Measurements from ENCODE around the gene TOP2A.
A peak's percentile ranks its signal among the peaks of the same experiment; 100 is the strongest.
"Not testable (repeated sequence)": the region's sequence is repeated elsewhere in the genome, so short reads cannot be mapped to it uniquely, and the experiment has no call there.

TOP2A gene

DNA sequence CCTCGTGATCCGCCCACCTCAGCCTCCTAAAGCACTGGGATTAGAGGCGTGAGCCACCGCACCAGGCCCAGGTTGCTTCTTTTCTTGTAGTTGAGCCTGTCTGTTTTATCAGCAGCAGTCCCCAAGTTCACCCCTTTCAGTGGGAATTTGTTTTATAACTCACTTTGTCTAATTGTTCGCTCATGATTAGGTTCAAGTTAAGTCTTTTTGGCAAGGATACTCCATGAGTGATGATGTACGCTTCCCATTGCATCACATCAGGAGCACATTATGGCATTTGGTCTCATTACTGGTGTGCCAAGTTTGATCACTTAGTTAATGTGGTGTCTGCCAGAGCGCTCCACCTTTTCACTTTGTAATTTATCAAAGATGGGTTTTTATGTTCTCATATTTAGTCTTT lies 38.7 kb downstream of the TOP2A start:
- DNase-seq (ENCODE audit: low read depth, low spot score) = no peak

DNA sequence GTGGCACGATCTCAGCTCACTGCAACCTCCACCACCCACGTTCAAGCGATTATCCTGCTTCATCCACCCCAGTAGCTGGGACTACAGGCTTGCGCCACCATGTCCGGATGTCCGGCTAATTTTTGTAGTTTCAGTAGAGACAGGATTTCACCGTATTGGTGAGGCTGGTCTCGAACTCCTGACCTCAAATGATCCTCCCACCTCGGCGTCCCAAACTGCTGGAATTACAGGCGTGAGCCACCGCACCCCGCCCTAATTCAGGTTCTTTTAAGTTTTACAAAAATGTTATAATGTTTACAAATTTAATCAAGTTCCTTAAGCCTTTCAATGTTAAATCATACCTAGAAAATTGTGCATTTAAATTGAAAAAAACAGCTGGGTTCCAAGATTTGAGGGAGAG lies 39.9 kb downstream of the TOP2A start:
- DNase-seq (ENCODE audit: low read depth, low spot score) = no peak

DNA sequence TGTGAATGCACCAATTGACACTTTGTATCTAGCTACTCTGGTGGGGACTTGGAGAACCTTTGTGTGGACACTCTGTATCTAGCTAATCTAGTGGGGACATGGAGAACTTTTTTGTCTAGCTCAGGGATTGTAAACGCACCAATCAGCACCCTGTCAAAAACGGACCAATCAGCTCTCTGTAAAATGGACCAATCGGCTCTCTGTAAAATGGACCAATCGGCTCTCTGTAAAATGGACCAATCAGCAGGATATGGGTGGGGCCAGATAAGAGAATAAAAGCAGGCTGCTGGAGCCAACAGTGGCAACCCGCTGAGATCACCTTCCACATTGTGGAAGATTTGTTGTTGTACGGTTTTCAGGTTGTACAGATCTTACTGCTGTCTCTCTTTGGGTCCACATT lies 41.2 kb downstream of the TOP2A start:
- DNase-seq (ENCODE audit: low read depth, low spot score) = not testable (repeated sequence)

DNA sequence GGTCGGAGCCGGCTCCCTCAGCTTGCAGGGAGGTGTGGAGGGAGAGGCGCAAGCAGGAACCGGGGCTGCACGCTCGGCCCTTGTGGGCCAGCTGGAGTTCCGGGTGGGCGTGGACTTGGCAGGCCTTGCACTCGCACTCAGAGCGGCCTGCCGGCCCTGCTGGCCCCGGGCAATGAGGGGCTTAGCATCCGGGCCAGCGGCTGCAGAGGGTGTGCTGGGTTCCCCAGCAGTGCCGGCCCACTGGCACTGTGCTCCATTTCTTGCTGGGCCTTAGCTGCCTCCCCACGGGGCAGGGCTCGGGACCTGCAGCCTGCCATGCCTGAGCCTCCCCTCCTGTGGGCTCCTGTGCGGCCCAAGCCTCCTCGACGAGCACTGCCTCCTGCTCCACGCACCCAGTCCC lies 41.9 kb downstream of the TOP2A start:
- DNase-seq (ENCODE audit: low read depth, low spot score) = not testable (repeated sequence)

DNA sequence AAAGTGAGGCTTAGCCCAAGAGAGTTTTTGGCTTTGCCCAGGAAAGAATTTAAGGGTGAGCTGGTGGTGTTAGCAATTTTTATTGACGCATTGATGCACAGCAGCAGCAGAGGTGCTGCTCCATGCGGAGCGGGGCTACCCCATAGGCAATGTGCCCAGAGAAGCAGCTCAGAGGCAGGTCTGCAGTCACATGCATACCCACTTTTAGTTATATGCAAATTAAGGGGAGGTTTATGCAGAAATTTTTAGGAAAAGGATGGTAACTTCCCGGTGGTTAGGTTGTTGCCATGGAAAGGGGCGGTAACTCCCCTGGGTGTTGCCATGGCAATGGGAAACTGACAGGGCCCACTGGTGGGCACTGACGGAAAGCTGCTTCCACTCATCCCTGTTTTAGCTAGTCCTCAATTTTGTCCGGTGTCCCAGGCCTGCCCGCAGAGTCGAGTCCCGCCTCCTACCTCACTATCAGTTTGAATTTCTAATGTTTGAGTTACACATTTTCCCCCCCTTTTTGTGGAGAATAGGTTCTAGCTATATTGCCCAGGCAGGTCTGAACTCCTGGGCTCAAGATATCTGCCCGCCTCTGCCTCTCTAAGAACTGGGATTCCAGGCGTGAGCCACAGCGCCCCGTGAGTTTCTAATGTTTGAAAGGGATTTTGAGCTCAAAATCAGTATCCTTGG lies 42.7 kb downstream of the TOP2A start:
- DNase-seq (ENCODE audit: low read depth, low spot score) = no peak

DNA sequence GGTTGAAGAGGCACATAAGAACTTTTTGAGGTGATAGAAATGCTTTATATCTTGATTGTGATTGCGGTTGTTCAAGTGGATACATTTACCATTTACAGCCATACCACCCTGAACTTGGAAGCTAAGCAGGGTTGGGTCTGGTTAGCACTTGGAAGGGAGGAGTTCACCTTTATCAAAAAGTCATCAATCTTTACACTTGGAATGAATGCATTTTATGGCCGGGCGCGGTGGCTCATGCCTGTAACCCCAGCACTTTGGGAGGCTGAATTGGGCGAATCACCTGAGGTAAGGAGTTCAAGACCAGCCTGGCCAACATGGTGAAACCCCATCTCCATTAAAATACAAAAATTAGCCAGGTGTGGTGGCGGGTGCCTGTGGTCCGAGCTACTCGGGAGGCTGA lies 43.7 kb downstream of the TOP2A start:
- DNase-seq (ENCODE audit: low read depth, low spot score) = no peak

DNA sequence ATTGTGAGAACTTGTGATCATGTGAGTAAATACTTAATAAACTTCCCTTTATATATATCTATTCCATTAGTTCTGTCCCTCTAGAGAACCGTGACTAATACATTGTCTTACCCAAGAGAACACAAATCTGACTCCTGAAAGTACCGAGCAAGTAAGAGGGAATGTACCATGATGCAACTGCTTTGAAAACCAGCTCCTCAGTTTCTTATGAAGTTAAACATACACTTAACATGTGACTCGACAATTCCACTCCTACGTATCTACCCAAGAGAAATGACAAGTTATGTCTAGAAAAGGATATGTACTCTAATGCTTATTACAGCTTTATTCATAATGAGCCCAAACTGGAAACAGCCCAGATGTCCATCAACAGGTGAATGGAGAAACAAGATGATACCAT lies 44.4 kb downstream of the TOP2A start:
- no peak for DNase-seq (ENCODE audit: low read depth, low spot score)

DNA sequence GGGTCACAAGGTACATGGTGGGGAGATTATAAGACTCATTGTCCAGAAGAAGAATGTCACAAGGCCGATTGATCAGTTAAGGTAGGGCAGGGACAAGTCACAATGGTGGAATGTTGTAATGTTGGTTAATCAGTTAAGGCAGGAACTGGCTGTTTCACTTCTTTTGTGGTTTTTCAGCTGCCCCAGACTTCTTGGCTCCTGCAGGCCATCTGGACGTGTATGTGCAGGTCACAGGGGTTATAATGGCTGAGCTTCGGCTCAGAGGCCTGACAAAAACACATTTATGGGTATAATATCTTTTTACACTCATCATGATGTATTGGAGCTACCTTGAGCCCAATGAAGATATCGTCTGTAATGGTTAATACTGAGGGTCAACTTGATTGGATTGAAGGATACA lies 45.1 kb downstream of the TOP2A start:
- not testable (repeated sequence) for DNase-seq (ENCODE audit: low read depth, low spot score)

DNA sequence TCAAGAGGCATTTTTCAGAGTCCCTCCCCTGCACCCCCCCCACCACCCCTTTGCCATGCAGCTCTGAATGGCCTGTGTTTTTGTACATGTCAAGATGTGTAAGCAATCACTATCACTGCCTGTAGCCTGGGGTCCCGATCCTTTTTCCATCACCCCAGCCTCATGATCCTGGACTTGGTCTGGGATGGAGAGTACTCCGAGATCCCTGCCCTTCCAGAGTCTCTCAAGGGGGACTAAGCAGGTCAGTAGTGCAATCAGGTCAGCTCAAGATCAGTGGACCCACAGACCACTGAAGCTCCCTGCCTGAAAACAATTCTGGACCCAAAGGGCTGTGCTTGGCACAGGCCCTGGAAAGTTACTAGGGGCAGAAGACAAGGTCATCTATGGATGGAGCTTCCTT lies 45.7 kb downstream of the TOP2A start:
- no peak for DNase-seq (ENCODE audit: low read depth, low spot score)

DNA sequence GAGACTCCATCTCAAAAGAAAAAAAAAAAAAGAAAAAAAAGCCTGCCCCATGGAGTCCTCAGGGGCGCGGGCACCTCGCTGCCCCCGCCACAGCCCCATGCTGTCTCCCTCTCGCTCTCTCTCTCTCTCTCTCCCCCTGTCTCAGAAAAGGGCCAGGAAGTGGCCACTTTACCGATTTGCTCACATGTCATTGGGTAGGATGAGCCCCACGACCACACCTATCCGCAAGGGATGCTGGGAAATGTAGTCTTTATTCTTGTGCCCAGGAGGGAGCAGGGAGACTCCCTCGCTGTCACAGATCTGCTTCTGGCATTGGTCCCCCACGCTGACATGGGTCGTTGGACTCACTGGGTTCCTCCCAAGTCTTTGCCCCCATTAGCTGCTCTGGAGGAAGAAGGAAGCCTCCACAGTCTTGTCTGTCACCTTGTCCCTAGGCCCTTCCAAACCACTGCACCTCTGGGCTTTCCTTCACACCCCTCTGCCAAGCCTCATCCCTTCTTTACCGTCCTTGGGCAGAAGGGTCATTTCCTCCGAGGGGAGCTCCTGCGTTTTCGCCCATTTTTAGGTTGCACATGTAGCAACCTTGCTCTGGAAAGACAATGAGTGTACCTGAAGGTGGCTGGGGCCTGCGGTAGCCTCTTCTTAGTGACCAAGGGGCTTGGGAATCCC lies 46.3 kb downstream of the TOP2A start:
- DNase-seq (ENCODE audit: low read depth, low spot score) = no peak

DNA sequence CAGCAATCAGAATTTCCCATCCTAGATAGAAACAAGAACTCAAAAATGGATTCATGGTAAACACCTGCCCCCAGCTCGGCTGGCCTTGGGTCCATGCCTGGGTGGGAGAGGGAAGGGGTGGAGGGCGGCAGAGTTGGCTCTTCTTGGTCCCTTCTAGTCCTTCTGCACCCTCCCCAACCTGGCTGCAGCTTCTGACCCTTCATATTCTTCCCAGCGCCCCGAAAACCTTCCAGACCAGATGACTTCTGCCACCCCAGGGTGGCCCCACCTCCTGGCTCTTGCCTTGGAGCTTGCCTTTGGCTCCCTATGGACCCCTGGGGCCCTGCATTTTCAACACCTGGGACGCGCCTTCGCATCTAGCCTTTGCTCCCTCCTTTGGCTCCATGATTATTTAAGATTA lies 47.8 kb downstream of the TOP2A start:
- DNase-seq (ENCODE audit: low read depth, low spot score) = no peak

DNA sequence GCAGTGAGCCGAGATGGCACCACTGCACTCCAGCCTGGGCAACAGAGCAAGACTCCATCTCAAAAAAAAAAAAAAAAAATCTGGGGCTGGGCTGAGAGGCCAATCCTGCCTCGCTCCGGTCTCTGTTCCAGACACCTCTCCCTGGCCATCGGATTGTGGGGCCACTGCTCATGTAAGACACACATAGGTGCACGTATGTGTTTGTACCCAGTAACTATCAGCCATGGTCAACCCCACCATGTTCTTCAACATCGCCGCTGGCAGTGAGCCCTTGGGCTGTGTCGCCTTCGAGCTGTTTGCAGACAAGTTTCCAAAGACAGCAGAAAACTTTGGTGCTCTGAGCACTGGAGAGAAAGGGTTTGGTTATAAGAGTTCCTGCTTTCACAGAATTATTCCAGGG lies 50.0 kb downstream of the TOP2A start:
- not testable (repeated sequence) for DNase-seq (ENCODE audit: low read depth, low spot score)

DNA sequence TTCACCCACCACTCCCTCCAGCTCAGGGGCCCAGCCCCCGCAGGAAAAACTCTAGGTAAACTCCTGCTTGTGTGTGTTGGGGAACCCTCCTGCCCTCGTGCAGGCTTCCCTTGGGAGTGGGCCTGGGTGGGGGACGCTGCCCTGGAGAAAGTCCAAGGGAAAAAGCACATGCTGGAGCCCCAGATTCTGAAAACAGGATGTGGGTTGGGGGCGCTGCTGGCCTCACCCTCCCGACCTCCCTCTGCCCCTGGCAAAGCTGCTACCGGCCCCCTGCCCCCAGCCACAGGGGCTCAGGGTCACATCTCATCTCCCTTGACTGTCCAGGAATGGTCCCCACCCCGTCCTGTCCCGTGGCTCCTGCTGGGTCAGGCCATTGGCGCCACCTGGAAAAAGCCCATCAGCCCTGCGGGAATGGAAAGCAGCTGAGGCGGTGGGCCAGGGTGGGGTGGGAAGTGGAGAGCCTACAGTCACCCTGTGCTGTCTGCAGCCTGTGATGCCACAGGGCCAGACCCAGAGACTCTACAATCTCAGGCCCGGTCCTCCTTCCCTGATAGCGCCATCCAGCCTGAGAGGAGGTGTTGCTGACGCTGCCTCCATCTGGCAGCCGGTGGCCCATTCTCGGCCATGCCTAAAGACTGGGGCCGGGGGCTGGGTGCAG lies 50.7 kb downstream of the TOP2A start:
- no peak for DNase-seq (ENCODE audit: low read depth, low spot score)

DNA sequence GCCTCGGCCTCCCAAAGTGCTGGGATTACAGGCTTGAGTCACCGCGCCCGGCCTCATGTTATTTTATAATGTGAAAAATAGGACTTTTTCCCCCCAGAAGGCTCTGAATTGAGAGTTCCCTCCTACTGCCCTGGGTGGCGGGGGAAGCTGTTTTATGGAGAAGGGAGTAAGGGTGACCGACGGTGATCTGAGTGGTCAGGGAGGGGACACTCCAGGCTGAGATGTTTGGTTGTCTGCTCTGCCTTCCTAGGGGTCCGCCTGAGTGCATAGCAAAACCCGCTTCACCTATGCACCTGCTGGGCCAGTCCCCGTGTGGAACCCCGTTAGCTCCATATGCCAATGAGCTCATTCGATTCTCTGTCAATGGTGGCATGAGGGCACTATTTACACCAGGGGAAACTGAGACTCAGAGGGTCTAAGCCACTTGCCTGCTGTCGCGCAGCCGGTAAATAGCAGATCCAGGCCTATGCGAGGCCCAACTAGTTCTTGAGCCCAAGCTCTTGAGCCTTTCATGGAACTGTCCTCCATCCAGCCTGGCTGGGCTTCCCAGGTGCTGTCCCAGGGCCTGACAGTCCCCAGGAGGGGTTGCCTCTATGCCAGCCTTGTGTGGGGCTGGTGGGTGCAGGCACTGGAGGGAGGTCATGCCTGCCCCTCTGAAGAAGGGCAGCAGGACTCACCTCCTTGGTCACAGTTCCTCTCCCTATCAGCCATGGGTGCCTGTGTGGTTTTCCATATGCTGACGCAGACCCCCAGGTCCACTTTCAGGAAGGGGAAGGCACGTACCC lies 51.4 kb downstream of the TOP2A start:
- DNase-seq (ENCODE audit: low read depth, low spot score) = no peak

DNA sequence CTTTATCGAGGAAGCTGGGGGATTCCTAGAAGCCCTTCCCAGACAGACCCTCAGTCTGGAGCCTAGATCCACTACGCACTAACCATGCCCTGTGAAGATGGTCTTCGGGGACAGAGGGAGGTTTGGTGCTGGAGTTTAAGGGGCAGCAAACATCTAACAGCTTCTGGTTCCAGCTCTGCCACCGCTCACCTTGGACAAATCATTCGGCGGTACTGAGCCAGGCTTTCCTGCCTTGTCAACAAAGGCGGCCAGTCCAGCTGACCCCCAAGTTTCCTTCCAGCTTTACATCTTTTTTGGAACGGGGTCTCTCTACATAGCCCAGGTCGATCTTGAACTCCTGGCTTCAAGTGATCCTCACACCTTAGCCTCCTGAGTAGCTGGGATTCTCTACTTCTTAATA lies 52.8 kb downstream of the TOP2A start:
- DNase-seq (ENCODE audit: low read depth, low spot score) = no peak

DNA sequence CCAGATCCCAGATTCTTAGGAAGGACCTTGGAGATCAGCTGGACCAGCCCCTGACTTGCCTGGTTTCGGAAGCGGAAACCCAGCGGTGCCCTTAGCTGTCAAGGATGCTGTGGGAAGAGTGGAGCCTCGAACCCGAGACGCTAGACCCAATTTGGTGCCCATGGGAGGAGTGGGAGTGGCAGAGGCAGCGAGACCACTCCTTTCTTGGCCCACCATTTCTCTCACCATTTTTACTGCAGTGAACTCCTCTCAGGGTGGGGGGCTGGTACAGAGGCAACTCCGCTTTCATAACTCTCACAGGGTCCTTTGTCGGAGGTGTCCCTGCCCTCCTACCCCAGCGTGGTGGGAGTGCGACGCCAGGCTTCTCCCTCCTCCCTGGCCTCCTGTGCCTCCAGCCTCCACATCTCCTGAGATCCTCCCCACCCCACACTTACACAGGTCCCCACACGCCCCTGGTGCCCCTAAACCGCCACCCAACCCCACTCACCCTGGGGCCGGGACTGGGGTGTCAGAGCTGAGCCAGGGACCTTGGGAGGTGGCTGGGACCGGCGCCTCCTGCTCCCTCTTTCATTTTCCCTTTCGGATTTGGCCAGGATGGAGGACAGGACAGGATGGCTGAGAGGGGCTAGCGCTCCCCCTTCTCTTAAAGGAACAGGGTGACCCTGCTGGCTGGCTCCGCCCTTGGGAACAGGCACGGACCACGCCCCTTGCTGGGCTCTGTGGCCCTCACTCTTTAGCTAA lies 53.4 kb downstream of the TOP2A start, which contains the start of gene GJD3:
Gene GJD3, minus strand, starts transcription at position 617 of the 741 bp plus-strand sequence. CDS start 922 bp downstream, outside the sequence.
- no peak for DNase-seq (ENCODE audit: low read depth, low spot score)

DNA sequence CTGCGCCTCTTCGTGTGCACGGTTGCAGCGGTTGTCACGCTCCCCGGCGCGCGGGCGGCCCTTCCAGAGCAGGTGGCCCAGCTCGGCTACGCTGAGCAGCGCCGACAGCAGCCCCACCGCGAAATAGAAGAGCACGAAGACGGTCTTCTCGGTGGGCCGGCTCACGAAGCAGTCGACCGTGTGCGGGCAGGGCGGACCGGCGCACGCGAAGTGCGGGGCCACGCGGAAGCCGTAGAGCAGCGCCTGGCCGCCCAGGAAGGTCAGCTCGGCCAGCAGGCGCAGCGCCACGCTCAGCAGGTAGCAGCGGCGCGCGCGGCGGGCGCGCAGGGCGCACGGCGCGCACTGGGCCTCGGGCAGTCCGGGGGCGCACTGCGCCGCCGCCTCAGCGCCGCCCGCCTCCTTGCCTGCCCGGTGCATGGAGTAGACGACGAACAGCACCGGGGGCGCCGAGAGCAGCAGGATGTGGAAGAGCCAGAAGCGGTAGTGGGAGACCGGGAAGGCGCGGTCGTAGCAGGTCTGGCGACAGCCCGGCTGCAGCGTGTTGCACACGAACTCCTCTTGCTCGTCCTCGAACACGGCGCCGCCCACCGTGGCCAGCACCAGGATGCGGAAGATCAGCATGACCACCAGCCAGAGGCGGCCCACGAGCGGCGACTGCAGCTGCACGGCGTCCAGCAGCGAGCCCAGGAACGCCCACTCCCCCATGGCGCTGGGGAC lies 54.4 kb downstream of the TOP2A start:
- DNase-seq (ENCODE audit: low read depth, low spot score) = no peak

DNA sequence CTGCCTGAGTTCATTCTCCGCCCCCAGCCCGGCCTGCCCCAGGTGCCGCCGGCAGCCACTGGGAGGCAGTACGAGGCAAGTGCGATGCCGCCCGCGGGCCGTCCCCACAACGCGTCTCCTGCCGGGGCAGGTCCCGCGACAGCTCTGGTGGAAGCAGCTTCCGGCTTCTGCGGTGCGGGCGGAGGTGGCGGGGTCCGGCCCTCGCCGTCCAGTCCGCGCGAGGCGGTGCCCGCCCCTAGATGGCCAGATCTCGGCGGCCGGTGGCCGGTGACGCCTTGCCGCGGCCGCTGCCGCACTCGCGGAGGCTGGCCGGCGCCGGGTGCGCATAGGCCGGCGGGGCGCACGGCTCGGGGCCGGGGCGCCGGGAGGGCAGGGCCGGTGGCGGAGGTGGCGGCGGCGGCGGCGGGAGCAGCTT lies 55.0 kb downstream of the TOP2A start:
- peak; percentile 54 for DNase-seq (ENCODE audit: low read depth, low spot score)

DNA sequence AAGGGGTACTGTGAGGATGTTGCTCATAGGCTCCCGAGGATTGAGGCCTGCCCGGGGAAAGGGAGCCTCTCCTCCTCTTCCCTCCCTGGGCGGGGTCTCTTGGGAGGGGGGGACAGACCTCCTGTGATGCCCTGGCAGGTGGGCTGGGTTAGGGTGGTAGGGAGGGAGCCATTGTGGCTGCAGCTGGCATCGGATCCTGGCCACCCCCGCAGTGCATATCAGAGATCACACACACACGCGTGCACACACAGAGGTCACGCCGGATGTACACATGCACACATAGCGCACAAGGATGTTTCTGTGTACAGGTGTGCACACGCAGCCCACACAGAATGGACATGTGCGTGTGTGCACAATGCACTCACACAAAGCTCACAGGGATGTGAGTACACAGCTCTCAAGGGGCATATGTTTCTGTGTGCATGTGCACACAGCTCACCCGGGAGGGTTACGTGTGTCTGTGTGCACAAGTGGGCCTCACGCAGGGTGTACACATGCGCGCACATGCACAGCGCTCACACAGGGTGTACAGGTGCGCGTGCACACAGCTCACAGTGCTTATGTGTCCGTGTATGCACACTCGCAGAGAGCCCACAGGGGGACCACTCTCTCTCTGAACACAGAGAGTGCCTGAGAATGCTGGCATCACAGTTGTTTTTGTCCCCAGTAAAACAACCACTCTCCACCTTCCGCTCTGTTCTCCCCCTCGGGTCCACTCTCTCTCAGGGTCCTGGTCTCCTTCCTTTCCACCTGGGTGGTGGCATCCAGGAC lies 55.6 kb downstream of the TOP2A start:
- DNase-seq (ENCODE audit: low read depth, low spot score) = no peak
